Immature natural killer cell (primary cell): ENCODE results near the gene STIP1. TPM values are rescaled to one million over a fixed set of nuclear protein-coding genes. Genes with fewer than 3 reads are reported as not detected.
A peak's percentile ranks its signal among the peaks of the same experiment; 100 is the strongest.

Source experiments
- DNase-seq, 3 donors: peaks; one replicate each; pipeline ENCODE4 v3.0.0; 2022; ENCODE audit warnings: mixed read lengths in 1 of 3
- H3K27ac Mint-ChIP-seq, 6 donors: one replicate each; pipeline ENCODE4 v1.8.0; 2020; ENCODE audit warnings: mixed read lengths in 6 of 6, mild to moderate bottlenecking in 5 of 6, inconsistent platforms in 4 of 6, moderate library complexity in 3 of 6
- H3K27me3 Mint-ChIP-seq, 3 donors: one replicate each; pipeline ENCODE4 v1.8.0; 2020 to 2021; ENCODE audit warnings: low read depth in 3 of 3, mild to moderate bottlenecking in 3 of 3, mixed read lengths in 3 of 3, moderate library complexity in 3 of 3, inconsistent platforms in 1 of 3
- H3K36me3 Mint-ChIP-seq, 3 donors: one replicate each; pipeline ENCODE4 v1.8.0; 2020; ENCODE audit warnings: mixed read lengths in 3 of 3, inconsistent platforms in 2 of 3, mild to moderate bottlenecking in 2 of 3
- H3K4me1 Mint-ChIP-seq, 2 donors: one replicate each; pipeline ENCODE4 v1.8.0; 2020; ENCODE audit warnings: inconsistent platforms in 2 of 2, mild to moderate bottlenecking in 2 of 2, mixed read lengths in 2 of 2, moderate library complexity in 1 of 2
- H3K4me3 Mint-ChIP-seq, 5 donors: one replicate each; pipeline ENCODE4 v1.8.0; 2020; ENCODE audit warnings: mild to moderate bottlenecking in 5 of 5, mixed read lengths in 5 of 5, inconsistent platforms in 3 of 5, moderate library complexity in 3 of 5
- H3K9me3 Mint-ChIP-seq, 6 donors: one replicate each; pipeline ENCODE4 v1.8.0; 2020; ENCODE audit warnings: mild to moderate bottlenecking in 6 of 6, mixed read lengths in 6 of 6, inconsistent platforms in 4 of 6, moderate library complexity in 3 of 6
- polyA plus RNA-seq, 3 donors: library from polyadenylated mRNA; unstranded; fragments of 300-500 nt; fragmentation: Illumina TruSeq; gene quantifications; one replicate each; pipeline ENCODE4 v1.2.3, GENCODE V29; 2021

The STIP1 gene
- polyA plus RNA-seq, 3 donors from 2014 or later: 51.3 to 113 (median 57.3) TPM

DNA sequence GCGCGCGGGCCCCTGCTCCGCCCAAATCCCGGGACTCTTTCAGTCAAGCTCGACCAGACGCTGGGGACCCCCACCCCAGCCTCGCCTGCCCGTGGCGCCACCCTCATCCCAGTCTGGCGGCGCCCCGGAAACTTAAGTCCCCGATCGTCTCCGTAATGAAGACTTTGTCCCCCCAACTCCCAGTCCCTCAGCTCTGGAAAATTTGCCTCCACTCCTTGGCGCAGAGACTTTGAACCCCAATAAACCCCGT lies 65.7 kb downstream of the STIP1 start:
- H3K27ac Mint-ChIP-seq: peak overlapping the region in 3 of 6 donors; percentile 62 to 77 (median 64)
- H3K4me1 Mint-ChIP-seq: peaks cover 15 to 25% of the 10 kb centered on the region in 2 donors
- no peaks in the 10 kb centered on the region for H3K36me3 Mint-ChIP-seq
- no peaks in the 10 kb centered on the region for H3K9me3 Mint-ChIP-seq
- H3K27me3 Mint-ChIP-seq: peaks cover 2 to 10% (median 4%) of the 10 kb centered on the region in 3 donors
- no peak for DNase-seq
- peak overlapping the region; percentile 79 to 86 (median 85) for H3K4me3 Mint-ChIP-seq

DNA sequence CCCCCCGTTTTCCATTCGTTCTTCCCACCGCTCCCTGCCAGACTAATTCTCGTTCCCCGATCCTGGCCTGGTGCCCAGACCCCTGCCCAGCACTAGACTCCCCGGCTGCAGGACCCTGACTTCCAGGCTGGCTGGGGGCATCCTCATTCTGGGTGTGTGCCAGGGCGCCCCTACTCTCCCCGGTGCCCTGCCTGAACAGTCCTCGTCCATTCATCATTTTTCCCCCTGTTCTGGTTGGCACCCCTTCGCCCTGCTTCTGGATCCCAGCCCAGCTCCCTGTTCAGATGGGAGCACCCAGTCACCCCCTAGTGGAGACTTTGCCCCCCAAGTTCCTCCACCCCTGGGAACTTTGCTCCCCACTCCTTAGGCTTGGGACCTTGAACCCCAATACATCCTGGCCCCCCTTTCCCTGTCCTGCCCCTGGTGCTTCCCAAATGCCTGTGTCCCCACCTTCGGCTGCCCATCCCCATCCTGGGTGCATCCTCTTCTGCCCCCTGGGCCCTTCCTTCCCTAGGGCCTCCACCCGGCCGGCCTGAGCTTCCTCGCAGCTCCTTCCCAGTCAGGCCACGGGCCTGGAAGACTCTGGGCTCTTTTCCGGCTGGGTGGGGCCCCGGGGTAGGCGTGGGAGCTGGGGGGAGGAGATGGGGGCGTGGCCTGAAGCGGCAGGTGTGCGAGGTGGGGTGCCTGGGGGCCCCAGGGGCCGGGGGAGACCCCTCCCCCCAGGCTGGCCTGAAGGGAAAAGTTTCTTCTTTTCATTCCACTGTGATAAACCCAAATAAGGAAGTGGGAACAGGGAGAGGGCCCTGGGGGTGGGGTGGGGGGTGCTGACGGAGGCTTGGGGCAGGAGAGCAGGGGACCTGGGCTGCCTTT lies 66.3 kb downstream of the STIP1 start:
- H3K36me3 Mint-ChIP-seq: no peaks in the 10 kb centered on the region
- no peak for DNase-seq
- H3K4me3 Mint-ChIP-seq: peak overlapping the region; percentile 79 to 86 (median 85)
- H3K27ac Mint-ChIP-seq: peak overlapping the region in 3 of 6 donors; percentile 62 to 77 (median 64)
- H3K9me3 Mint-ChIP-seq: no peaks in the 10 kb centered on the region
- peaks cover 15 to 22% of the 10 kb centered on the region in 2 donors for H3K4me1 Mint-ChIP-seq
- peaks cover 2 to 10% (median 3%) of the 10 kb centered on the region in 3 donors for H3K27me3 Mint-ChIP-seq

GRCh38 chr11:64253043-64253442 lies 67.1 kb downstream of the STIP1 start:
- no peaks in the 10 kb centered on the region for H3K9me3 Mint-ChIP-seq
- H3K36me3 Mint-ChIP-seq: no peaks in the 10 kb centered on the region
- no peak for DNase-seq
- H3K4me1 Mint-ChIP-seq: peaks cover 10 to 18% of the 10 kb centered on the region in 2 donors
- peak overlapping the region in 3 of 5 donors; percentile 13 to 49 (median 35) for H3K4me3 Mint-ChIP-seq
- peak overlapping the region in 1 of 6 donors; percentile 13 for H3K27ac Mint-ChIP-seq
- peaks cover 2 to 10% (median 3%) of the 10 kb centered on the region in 3 donors for H3K27me3 Mint-ChIP-seq

DNA sequence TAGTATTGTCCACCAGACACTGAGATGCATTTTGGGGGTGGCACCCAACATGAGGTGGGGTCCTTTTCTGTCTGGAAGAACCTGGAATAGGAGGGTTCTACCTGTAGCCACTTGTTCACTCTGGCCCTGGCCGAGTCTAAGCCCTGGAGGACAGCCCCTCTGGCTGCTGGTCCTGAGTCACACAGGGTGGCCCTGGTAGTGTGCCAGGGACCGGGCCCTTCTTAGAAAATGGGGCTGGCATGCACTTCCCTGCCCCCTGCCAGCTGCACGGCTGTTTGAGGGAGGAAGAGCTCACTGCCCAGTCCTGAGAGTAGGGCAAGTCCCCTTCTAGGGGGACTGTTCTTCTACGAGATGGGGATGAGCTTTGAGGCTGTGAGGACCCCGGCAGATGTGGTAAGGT lies 67.5 kb downstream of the STIP1 start:
- no peaks in the 10 kb centered on the region for H3K9me3 Mint-ChIP-seq
- no peak for DNase-seq
- peak overlapping the region in 2 of 6 donors; percentile 13 to 40 for H3K27ac Mint-ChIP-seq
- peak overlapping the region in 3 of 5 donors; percentile 13 to 49 (median 35) for H3K4me3 Mint-ChIP-seq
- H3K4me1 Mint-ChIP-seq: peaks cover 8 to 16% of the 10 kb centered on the region in 2 donors
- peaks cover 2 to 10% (median 3%) of the 10 kb centered on the region in 3 donors for H3K27me3 Mint-ChIP-seq
- no peaks in the 10 kb centered on the region for H3K36me3 Mint-ChIP-seq

Other genes with a start within 250 kb of the STIP1 start
- 10 to 100 TPM; 17.9 to 32.3 (median 18.0) TPM for gene NAA40, start 247.2 kb upstream of the STIP1 start, polyA plus RNA-seq
- 100 to 1,000 TPM; 506 to 686 (median 534) TPM for gene COX8A, start 211.6 kb upstream of the STIP1 start, polyA plus RNA-seq
- 100 to 1,000 TPM; 143 to 204 (median 164) TPM for gene OTUB1, start 199.7 kb upstream of the STIP1 start, polyA plus RNA-seq
- not detected for gene FLRT1, start 150.2 kb upstream of the STIP1 start, polyA plus RNA-seq
- 1 to 10 TPM; 4.8 to 7.1 (median 6.5) TPM for gene MACROD1, start 20.1 kb upstream of the STIP1 start, polyA plus RNA-seq
- 100 to 1,000 TPM; 181 to 297 (median 236) TPM for gene FERMT3, start 20.6 kb downstream of the STIP1 start, polyA plus RNA-seq
- 10 to 100 TPM; 42.2 to 51.0 (median 43.8) TPM for gene TRPT1, start 40.0 kb downstream of the STIP1 start, polyA plus RNA-seq
- gene NUDT22, start 40.1 kb downstream of the STIP1 start, polyA plus RNA-seq: 10 to 100 TPM; 64.9 to 95.4 (median 74.9) TPM
- 10 to 100 TPM; 25.2 to 32.6 (median 26.7) TPM for gene DNAJC4, start 44.4 kb downstream of the STIP1 start, polyA plus RNA-seq
- 10 to 100 TPM in 1 of 3 donors, 1 to 10 TPM in 2; 6.7 to 10.3 (median 9.4) TPM for gene VEGFB, start 48.4 kb downstream of the STIP1 start, polyA plus RNA-seq
- 100 to 1,000 TPM; 110 to 142 (median 130) TPM for gene FKBP2, start 54.9 kb downstream of the STIP1 start, polyA plus RNA-seq
- gene PPP1R14B, start 60.8 kb downstream of the STIP1 start, polyA plus RNA-seq: 10 to 100 TPM; 16.6 to 34.9 (median 33.3) TPM
- under 1 TPM in 2 of 3 donors, not detected in 1; 0.33 to 0.49 TPM for gene PLCB3, start 65.4 kb downstream of the STIP1 start, polyA plus RNA-seq
- 10 to 100 TPM; 67.7 to 87.5 (median 77.3) TPM for gene BAD, start 98.5 kb downstream of the STIP1 start, polyA plus RNA-seq
- 10 to 100 TPM in 1 of 3 donors, 1 to 10 TPM in 2; 6.9 to 11.6 (median 7.4) TPM for gene GPR137, start 99.7 kb downstream of the STIP1 start, polyA plus RNA-seq
- not detected for gene KCNK4, start 105.1 kb downstream of the STIP1 start, polyA plus RNA-seq
- gene CATSPERZ, start 114.2 kb downstream of the STIP1 start, polyA plus RNA-seq: not detected
- gene ESRRA, start 119.4 kb downstream of the STIP1 start, polyA plus RNA-seq: 10 to 100 TPM in 1 of 3 donors, 1 to 10 TPM in 2; 4.6 to 18.0 (median 8.7) TPM
- gene TRMT112, start 131.4 kb downstream of the STIP1 start, polyA plus RNA-seq: 100 to 1,000 TPM; 216 to 464 (median 322) TPM
- gene PRDX5, start 131.9 kb downstream of the STIP1 start, polyA plus RNA-seq: 100 to 1,000 TPM; 319 to 558 (median 418) TPM
- 10 to 100 TPM; 10.3 to 86.7 (median 16.4) TPM for gene CCDC88B, start 154.0 kb downstream of the STIP1 start, polyA plus RNA-seq
- gene RPS6KA4, start 173.0 kb downstream of the STIP1 start, polyA plus RNA-seq: 10 to 100 TPM in 1 of 3 donors, 1 to 10 TPM in 2; 5.0 to 16.7 (median 8.5) TPM